GM12873 (cell line): ENCODE results near the gene GRHPR.

Experiments used
- CTCF ChIP-seq: IDR thresholded peaks from 2 replicates; pipeline ENCODE4 v1.5.1; 2012; ENCODE audit warnings: low read depth, mild to moderate bottlenecking, moderate library complexity, low read length, control low read depth; ENCODE audit not compliant: insufficient read depth; ENCODE audit errors: missing control alignments

Gene GRHPR

GRCh38 chr9:37486256-37486615 is 63.7 kb downstream of the GRHPR start:
- TF ChIP-seq CTCF, result no peak
